GM21390 (cell line): Measurements from ENCODE around the gene LRRTM4.

Source experiments
- ATAC-seq: cut with Tn5 transposase; IDR thresholded peaks from one replicate; pipeline ENCODE4 v1.9.1; 2021; ENCODE audit not compliant: unreplicated experiment

The LRRTM4 gene

GRCh38 chr2:77005522-77005921, 516.7 kb downstream of the LRRTM4 start:
- no peak for ATAC-seq

GRCh38 chr2:77001895-77002294, 520.3 kb downstream of the LRRTM4 start:
- no peak for ATAC-seq

DNA sequence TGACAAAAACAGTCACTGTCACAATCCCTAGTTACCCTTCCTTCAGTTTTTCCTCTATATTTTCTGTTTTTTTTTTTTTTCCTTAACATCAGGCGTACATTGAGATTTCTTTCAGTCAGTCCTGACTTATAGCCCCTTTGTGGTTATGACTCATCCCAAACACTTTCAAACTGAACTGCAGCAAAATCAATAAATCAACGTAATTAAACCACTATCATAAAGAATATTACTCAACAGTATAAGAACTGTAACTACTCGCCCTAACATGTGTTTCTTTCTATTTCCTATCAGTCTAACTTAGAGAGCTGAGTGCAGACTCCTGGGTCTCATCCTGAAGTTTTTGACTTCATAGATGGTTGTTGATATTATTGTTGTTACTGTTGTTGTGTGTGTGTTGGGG, 523.5 kb downstream of the LRRTM4 start:
- ATAC-seq, result no peak

GRCh38 chr2:76998152-76998551, 524.0 kb downstream of the LRRTM4 start:
- ATAC-seq, result no peak

GRCh38 chr2:76997296-76997695, 524.9 kb downstream of the LRRTM4 start:
- no peak for ATAC-seq

DNA sequence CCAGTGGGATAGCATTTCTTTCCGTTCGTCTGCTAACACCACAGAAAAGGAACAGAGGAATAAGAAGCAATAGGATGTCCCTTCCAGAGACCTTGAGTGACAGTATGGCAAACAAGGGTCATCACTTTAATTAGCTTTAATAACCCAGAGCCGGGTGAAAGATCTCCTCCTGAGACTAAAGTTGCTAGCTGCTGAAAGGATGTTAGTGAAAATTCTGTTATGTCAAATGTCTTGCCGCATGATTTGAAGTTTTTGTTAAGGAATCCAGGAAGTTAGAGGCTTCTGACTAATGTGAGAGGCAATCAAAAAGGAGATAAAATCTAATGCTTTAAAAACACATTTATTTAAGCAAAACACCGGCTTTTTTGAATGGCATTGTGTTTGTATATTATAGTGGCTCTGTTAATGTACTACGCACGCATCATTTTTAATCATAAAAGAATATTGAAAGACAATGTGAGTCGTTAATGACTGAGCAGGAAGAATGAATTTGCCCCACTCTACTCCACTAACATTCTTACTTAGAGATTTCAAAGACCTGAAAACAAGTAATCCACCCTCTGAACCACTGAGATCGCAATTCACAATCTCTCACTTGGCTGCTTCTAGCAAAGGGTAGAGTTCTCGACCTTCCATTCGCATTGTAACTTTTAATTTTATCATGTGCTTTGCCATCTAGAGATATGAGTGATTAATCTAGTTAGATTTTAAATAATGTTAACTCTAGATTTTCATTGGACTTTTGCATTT, 536.6 kb downstream of the LRRTM4 start:
- ATAC-seq, result no peak

DNA sequence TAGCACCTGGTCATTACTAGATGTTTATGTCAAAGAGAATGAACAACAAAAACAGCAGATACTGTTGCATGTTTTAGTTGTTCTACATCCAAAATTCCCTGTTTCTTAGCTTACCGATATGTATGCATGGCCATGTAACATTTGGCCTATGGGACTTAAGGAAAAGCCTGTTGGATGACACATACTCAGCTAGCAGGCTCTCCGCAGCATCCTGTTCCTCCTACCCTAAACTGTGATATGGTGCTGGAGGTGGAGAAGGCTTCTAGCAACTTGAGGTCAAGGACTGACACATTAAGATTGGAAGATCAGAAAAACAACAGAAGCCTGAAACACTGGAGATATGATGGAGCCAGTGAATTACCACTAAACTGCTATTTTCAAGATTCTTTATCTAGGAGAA, 537.8 kb downstream of the LRRTM4 start:
- ATAC-seq, result no peak

- no peak for ATAC-seq
Observed at GRCh38 chr2:76980067-76980787, 541.9 kb downstream of the LRRTM4 start.

GRCh38 chr2:76977846-76978727, 544.1 kb downstream of the LRRTM4 start:
- ATAC-seq, result no peak

DNA sequence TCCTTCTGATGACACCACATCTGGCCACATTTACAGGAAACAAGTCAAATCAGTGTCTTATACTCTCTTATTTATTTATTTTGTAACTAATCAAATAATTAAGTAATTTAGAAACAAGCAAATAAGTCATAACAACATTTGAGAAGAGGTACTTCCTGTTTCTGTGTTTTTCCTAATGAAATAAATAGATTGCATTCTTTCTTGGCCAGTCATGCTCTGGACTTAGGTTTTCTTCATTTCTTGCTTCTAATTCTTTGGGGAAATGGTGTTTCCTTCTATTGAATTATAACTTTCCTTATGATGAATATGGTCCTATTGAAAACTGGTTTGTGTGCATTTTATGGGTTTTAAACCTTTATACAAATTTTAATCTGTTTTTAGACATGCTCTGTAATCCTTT, 546.4 kb downstream of the LRRTM4 start:
- no peak for ATAC-seq

DNA sequence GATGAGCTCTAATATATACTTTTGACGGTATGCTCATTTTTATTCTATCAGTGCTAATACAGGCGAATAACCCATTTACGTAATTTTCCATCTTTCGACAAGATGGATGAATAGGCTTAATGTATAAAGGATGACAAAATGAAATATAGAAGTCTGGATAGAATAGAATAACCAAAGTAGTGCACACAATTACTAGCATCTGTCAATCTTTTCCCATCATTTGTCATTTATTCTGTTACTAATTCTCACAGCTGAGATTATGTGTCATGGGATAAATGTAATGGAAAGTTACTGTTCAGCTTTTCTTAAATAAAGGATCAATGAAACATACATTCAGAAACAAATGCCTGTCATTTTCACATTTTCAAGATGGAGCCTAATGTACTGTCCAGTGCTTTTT, 548.6 kb downstream of the LRRTM4 start:
- ATAC-seq, result no peak

- no peak for ATAC-seq
Observed at GRCh38 chr2:76965772-76966171, 556.4 kb downstream of the LRRTM4 start.

GRCh38 chr2:76958749-76959148, 563.4 kb downstream of the LRRTM4 start:
- no peak for ATAC-seq

GRCh38 chr2:76953733-76954347, 568.3 kb downstream of the LRRTM4 start:
- ATAC-seq, result peak; percentile 85

GRCh38 chr2:76946631-76947145, 575.5 kb downstream of the LRRTM4 start:
- no peak for ATAC-seq

GRCh38 chr2:76940559-76940958, 581.6 kb downstream of the LRRTM4 start:
- ATAC-seq, result no peak

DNA sequence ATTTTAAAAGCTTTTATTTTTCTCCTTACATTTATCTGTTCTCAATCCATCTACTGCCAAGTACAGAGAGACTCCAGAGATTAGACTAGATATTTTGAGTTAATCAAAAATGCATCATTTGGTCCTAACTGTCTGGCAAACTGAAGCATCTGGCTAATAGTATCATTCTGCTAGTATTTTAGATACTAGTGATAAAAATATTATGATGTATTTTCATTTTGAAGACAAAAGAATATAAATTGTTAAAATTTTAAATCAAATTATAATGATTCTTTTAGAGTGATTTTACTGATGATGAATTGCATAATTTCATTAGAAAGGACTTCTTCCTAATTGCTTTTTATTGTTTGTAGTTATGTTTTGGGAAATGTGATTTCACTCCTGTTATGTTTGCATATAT, 584.0 kb downstream of the LRRTM4 start:
- ATAC-seq, result no peak

DNA sequence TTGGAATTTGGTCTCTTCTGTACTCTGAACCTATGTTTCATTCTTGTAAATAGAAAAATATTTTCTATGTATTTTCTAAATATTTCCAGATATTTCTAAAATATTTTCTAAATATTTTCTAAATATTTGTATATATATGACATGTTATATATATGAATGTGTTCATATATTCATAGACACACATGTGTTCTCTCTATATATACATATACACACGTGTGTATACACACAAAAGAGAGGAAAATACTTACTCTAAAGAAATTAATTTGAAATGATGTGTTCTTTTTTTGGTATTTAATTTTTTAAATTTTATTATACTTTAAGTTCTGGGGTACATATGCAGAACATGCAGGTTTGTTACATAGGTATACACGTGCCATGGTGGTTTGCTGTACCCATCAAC, 589.6 kb downstream of the LRRTM4 start:
- no peak for ATAC-seq

DNA sequence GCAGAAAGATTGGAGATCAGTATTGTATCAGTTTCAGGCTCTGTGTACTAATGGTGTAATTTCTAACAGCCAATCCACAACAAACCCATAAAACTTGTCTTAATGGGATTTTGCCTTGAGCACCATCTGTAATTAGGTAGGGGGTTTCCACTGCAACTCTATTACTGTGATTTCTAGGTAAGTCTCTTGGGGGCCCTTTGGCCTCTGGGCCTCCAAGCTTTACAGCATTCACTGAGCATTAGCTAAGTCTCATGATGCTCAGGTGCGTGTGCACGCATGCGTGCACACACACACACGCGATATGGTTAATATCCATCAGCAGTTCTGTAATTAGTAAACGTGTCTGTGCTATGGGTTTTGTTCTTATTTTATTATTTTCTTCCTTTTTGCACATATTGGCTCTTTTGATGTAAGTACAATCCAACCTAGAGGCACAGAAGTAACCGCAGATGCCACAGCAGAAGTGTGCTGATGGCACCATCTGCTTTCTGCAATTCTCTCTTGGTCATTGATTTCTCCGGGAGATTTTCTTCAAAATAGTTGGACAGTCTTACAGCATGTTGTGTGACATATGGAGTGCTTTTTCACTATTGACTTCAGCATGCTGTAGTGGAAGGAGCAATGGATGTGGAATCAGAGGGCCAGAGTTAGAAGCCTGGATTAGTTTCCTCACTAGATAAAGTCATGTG, 592.0 kb downstream of the LRRTM4 start:
- ATAC-seq, result no peak

DNA sequence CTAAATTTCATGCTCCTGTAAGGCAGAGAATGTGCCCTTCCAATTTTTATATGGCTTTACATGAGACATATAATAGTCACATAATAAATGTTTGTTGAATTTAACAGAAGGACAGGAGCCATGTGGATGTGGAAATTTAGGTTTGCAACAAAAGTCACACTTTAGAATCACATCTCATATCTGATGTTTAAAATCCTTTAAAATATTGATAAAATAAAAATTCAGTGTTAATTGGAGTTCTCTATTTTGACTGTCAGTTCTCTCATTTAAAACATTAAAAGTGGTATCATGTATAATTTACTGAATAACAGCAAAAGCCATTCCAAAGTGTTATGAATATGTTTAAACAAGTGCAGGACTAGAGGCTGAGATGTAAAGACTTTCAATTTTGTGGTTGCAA, 594.1 kb downstream of the LRRTM4 start:
- no peak for ATAC-seq
